Activated effector memory CD4-positive, alpha-beta T cell treated with anti-CD3 and anti-CD28 coated beads, Interleukin-2, amount 50 U/mL, for 16 hours (primary cell): ENCODE results near the gene MCC.

Experiments used
- DNase-seq: peaks from one replicate; pipeline ENCODE4 v3.0.0-alpha.2; 2020

The MCC gene

GRCh38 chr5:113240951-113241726 is 247.1 kb downstream of the MCC start:
- DNase-seq = no peak

GRCh38 chr5:113240032-113240431 is 248.2 kb downstream of the MCC start:
- no peak for DNase-seq

GRCh38 chr5:113237893-113238292 is 250.4 kb downstream of the MCC start:
- DNase-seq = no peak

- no peak for DNase-seq
Observed at GRCh38 chr5:113236536-113237288, 251.5 kb downstream of the MCC start.

GRCh38 chr5:113235884-113236283 is 252.4 kb downstream of the MCC start:
- no peak for DNase-seq

GRCh38 chr5:113234546-113234945 is 253.7 kb downstream of the MCC start:
- DNase-seq = no peak

- DNase-seq = no peak
Observed at GRCh38 chr5:113233606-113234005, 254.6 kb downstream of the MCC start.

- no peak for DNase-seq
Observed at GRCh38 chr5:113232667-113233066, 255.6 kb downstream of the MCC start.

- no peak for DNase-seq
Observed at GRCh38 chr5:113232221-113232620, 256.0 kb downstream of the MCC start.

GRCh38 chr5:113231653-113232000 is 256.6 kb downstream of the MCC start:
- no peak for DNase-seq

GRCh38 chr5:113230711-113231652 is 257.3 kb downstream of the MCC start:
- DNase-seq = no peak

- no peak for DNase-seq
Observed at GRCh38 chr5:113227798-113228197, 260.5 kb downstream of the MCC start.

GRCh38 chr5:113226116-113226736 is 262.0 kb downstream of the MCC start:
- DNase-seq = no peak

- DNase-seq = no peak
Observed at GRCh38 chr5:113225259-113225658, 263.0 kb downstream of the MCC start.

GRCh38 chr5:113224605-113225065 is 263.6 kb downstream of the MCC start:
- no peak for DNase-seq

- DNase-seq = no peak
Observed at GRCh38 chr5:113223831-113224604, 264.2 kb downstream of the MCC start.

GRCh38 chr5:113223315-113223714 is 264.9 kb downstream of the MCC start:
- no peak for DNase-seq

- DNase-seq = no peak
Observed at GRCh38 chr5:113221294-113222176, 266.7 kb downstream of the MCC start.

- no peak for DNase-seq
Observed at GRCh38 chr5:113219695-113220094, 268.6 kb downstream of the MCC start.

- DNase-seq = no peak
Observed at GRCh38 chr5:113218906-113219517, 269.2 kb downstream of the MCC start.
